ENCODE measurements around the gene TMPRSS9. TPM values are rescaled to one million over a fixed set of nuclear protein-coding genes. Genes with fewer than 3 reads are reported as not detected.

TMPRSS9 gene
- total and polyA plus RNA-seq, 12 donors, result 0.32 to 1.7 (median 1.1) TPM

GRCh38 chr19:2332341-2333026 lies 27.6 kb upstream of the TMPRSS9 start:
- peak in 1 of 7 donors; percentile 62 for DNase-seq
- Histone ChIP-seq H3K27me3 (no peaks in the 10 kb centered on the region), H3K36me3 (replicated peaks in 1 of 2) (no peaks in the 10 kb centered on the region), H3K9me3 (replicated peaks in 1 of 3) (no peaks in the 10 kb centered on the region), H3K4me3 (no peak overlapping the region), H3K4me1 (replicated peaks in 1 of 2) (peaks cover 15 to 20% of the 10 kb centered on the region in 2 donors), H3K27ac (peak overlapping the region in 1 of 5 donors; percentile 19)
- 61 to 71% (median 68%) methylated on average over 6 to 17 of the region's 17 CpGs for WGBS, 4 donors
- no peak for TF ChIP-seq CTCF (IDR thresholded peaks at IDR 0.05)
- no peak for TF ChIP-seq POLR2A (IDR thresholded peaks at IDR 0.05)
- intact Hi-C loops (cut with DNase I), result no loop called here

GRCh38 chr19:2333027-2333806 lies 26.8 kb upstream of the TMPRSS9 start:
- no peak overlapping the region for H3K4me3 ChIP-seq
- H3K27ac ChIP-seq, result peak overlapping the region in 1 of 5 donors; percentile 8
- no peak for DNase-seq
- no peaks in the 10 kb centered on the region for H3K36me3 ChIP-seq (replicated peaks in 1 of 2)
- WGBS, 4 donors, result 69 to 80% (median 76%) methylated on average over 20 to 27 of the region's 27 CpGs
- TF ChIP-seq POLR2A (IDR thresholded peaks at IDR 0.05), result no peak
- no peaks in the 10 kb centered on the region for H3K9me3 ChIP-seq (replicated peaks in 1 of 3)
- H3K4me1 ChIP-seq (replicated peaks in 1 of 2), result peaks cover 10 to 14% of the 10 kb centered on the region in 2 donors
- intact Hi-C loops (cut with DNase I), result no loop called here
- H3K27me3 ChIP-seq, result no peaks in the 10 kb centered on the region

- Histone ChIP-seq H3K4me3 (no peak overlapping the region), H3K4me1 (replicated peaks in 1 of 2) (peaks cover 10 to 12% of the 10 kb centered on the region in 2 donors), H3K27ac (peak overlapping the region in 1 of 5 donors; percentile 8), H3K9me3 (replicated peaks in 1 of 3) (no peaks in the 10 kb centered on the region), H3K36me3 (replicated peaks in 1 of 2) (peaks cover 0 to 1% of the 10 kb centered on the region in 2 donors), H3K27me3 (no peaks in the 10 kb centered on the region)
- WGBS, 4 donors, result 61 to 80% (median 75%) methylated on average over 5 to 11 of the region's 11 CpGs
- intact Hi-C loops (cut with DNase I), result no loop called here
- TF ChIP-seq POLR2A (IDR thresholded peaks at IDR 0.05), result no peak
- no peak for TF ChIP-seq CTCF (IDR thresholded peaks at IDR 0.05)
- DNase-seq, result no peak
These were observed 26.3 kb upstream of the TMPRSS9 start for GRCh38 chr19:2333807-2334211.

GRCh38 chr19:2334426-2334825 lies 25.6 kb upstream of the TMPRSS9 start:
- peaks cover 5% of the 10 kb centered on the region in 2 donors for H3K4me1 ChIP-seq (replicated peaks in 1 of 2)
- DNase-seq, result no peak
- 93 to 95% (median 94%) methylated on average over 17 to 27 of the region's 27 CpGs; no CpG with 5 or more reads in 1 of the 4 donors for WGBS, 4 donors

More at GRCh38 chr19:2334426-2334825, 25.6 kb upstream of the TMPRSS9 start:
- intact Hi-C loops (cut with DNase I), result no loop called here
- no peak for TF ChIP-seq POLR2A (IDR thresholded peaks at IDR 0.05)
- TF ChIP-seq CTCF (IDR thresholded peaks at IDR 0.05), result no peak
- Histone ChIP-seq H3K27ac (no peak overlapping the region), H3K4me3 (no peak overlapping the region), H3K36me3 (replicated peaks in 1 of 2) (peaks cover 0 to 5% of the 10 kb centered on the region in 2 donors), H3K9me3 (replicated peaks in 1 of 3) (no peaks in the 10 kb centered on the region), H3K27me3 (no peaks in the 10 kb centered on the region)

All from adrenal gland (tissue), 12 donors.